Natural killer cell (primary cell): ENCODE results near the gene ERC1. TPM values are rescaled to one million over a fixed set of nuclear protein-coding genes. Genes with fewer than 3 reads are reported as not detected.

Experiments used
- ATAC-seq, 3 donors: fragments of 150-1000 bp in 2 of 3; fragments of 200-7000 bp in 1 of 3; cut with Tn5 transposase; 1 replicate in 1 of 3; 2 replicates in 2 of 3; pipeline ENCODE4 v1.10.0; 2021; ENCODE audit warnings: mild to moderate bottlenecking in 2 of 3, moderate library complexity in 2 of 3
- DNase-seq, 2 donors: peaks; one replicate each; pipeline versions ENCODE4 v3.0.0 to v3.0.0-alpha.2; 2013 to 2021; ENCODE audit warnings: mixed read lengths in 1 of 2
- H3K27ac ChIP-seq: one replicate; pipeline ENCODE4 v1.5.1; 2013; ENCODE audit warnings: mild to moderate bottlenecking, low read length
- H3K27me3 ChIP-seq: one replicate; pipeline ENCODE4 v1.6.1; 2013; ENCODE audit warnings: low read length; ENCODE audit not compliant: control insufficient read depth, insufficient read depth
- H3K36me3 ChIP-seq: one replicate; pipeline ENCODE4 v1.6.1; 2013; ENCODE audit warnings: low read length; ENCODE audit not compliant: control insufficient read depth, insufficient read depth
- H3K4me1 ChIP-seq: one replicate; pipeline ENCODE4 v1.6.1; 2013; ENCODE audit warnings: low read length; ENCODE audit not compliant: control insufficient read depth, insufficient read depth
- H3K4me3 ChIP-seq: one replicate; pipeline ENCODE4 v1.5.1; 2013; ENCODE audit warnings: low read length
- H3K9me3 ChIP-seq: one replicate; pipeline ENCODE4 v1.6.1; 2013; ENCODE audit warnings: low read length; ENCODE audit not compliant: control insufficient read depth, insufficient read depth
- H3K27ac Mint-ChIP-seq, 2 donors: one replicate each; pipeline ENCODE4 v1.8.0; 2022; ENCODE audit warnings: mild to moderate bottlenecking in 2 of 2, mixed read lengths in 2 of 2, moderate library complexity in 1 of 2
- H3K27me3 Mint-ChIP-seq, 2 donors: one replicate each; pipeline ENCODE4 v1.8.0; 2022; ENCODE audit warnings: low read depth in 2 of 2, mixed read lengths in 2 of 2
- H3K36me3 Mint-ChIP-seq: one replicate; pipeline ENCODE4 v1.8.0; 2022; ENCODE audit warnings: mixed read lengths
- H3K4me1 Mint-ChIP-seq, 2 donors: one replicate each; pipeline ENCODE4 v1.8.0; 2022; ENCODE audit warnings: mixed read lengths in 2 of 2
- H3K4me3 Mint-ChIP-seq: one replicate; pipeline ENCODE4 v1.8.0; 2022; ENCODE audit warnings: mild to moderate bottlenecking, moderate library complexity, mixed read lengths
- H3K9me3 Mint-ChIP-seq, 2 donors: one replicate each; pipeline ENCODE4 v1.8.0; 2022; ENCODE audit warnings: mixed read lengths in 2 of 2
- CTCF ChIP-seq: fragments of 200-600 bp; IDR thresholded peaks from one replicate; pipeline ENCODE4 v1.8.0; 2022; ENCODE audit warnings: antibody characterized with exemption
- WGBS: methylation state at CpG from one replicate; pipeline ENCODE4 v1.1.7; 2013; ENCODE audit warnings: missing lambda C conversion rate; ENCODE audit not compliant: insufficient coverage; 5-methylcytosine and 5-hydroxymethylcytosine counted together
- intact Hi-C: fragments of 100-400 bp; cut with micrococcal nuclease; formaldehyde crosslinking; loops from one replicate; pipeline ENCODE4 v1.14.2; 2022
- total RNA-seq, 4 donors: library from RNA; stranded (reverse); fragments of 120-200 nt in 1 of 4; gene quantifications; one replicate each; pipeline versions ENCODE4 v1.2.3 to v1.2.4, GENCODE V29; 2013 to 2022

Gene ERC1
- total RNA-seq, 3 donors from 2014 or later (not counting 1 experiment from before 2014, with no cell fraction given), result 43.5 to 54.0 (median 44.9) TPM

GRCh38 chr12:1217191-1217949 lies 226.3 kb downstream of the ERC1 start:
- no peak overlapping the region for H3K4me3 Mint-ChIP-seq
- Histone ChIP-seq H3K4me3 (no peak overlapping the region), H3K9me3 (no peaks in the 10 kb centered on the region), H3K36me3 (no peaks in the 10 kb centered on the region), H3K27ac (no peak overlapping the region), H3K4me1 (no peaks in the 10 kb centered on the region), H3K27me3 (no peaks in the 10 kb centered on the region)
- WGBS, result 56% methylated on average over 6 of the region's 6 CpGs
- DNase-seq (no peak), ATAC-seq (no peak)
- H3K9me3 Mint-ChIP-seq, result no peaks in the 10 kb centered on the region
- no peaks in the 10 kb centered on the region for H3K4me1 Mint-ChIP-seq
- H3K27me3 Mint-ChIP-seq, result no peaks in the 10 kb centered on the region
- TF ChIP-seq CTCF, result no peak
- H3K36me3 Mint-ChIP-seq, result no peaks in the 10 kb centered on the region
- no peak overlapping the region for H3K27ac Mint-ChIP-seq
- intact Hi-C loops, result no loop called here

GRCh38 chr12:1218369-1218768 lies 227.3 kb downstream of the ERC1 start:
- TF ChIP-seq CTCF, result no peak
- no peaks in the 10 kb centered on the region for H3K36me3 ChIP-seq
- intact Hi-C loops, result no loop called here
- no peak overlapping the region for H3K4me3 Mint-ChIP-seq
- DNase-seq (no peak), ATAC-seq (no peak)
- 82% methylated on average over 2 of the region's 2 CpGs for WGBS
- no peaks in the 10 kb centered on the region for H3K9me3 Mint-ChIP-seq
- H3K4me3 ChIP-seq, result no peak overlapping the region
- H3K4me1 Mint-ChIP-seq, result no peaks in the 10 kb centered on the region
- no peaks in the 10 kb centered on the region for H3K4me1 ChIP-seq
- no peaks in the 10 kb centered on the region for H3K9me3 ChIP-seq
- H3K27me3 Mint-ChIP-seq, result no peaks in the 10 kb centered on the region
- no peaks in the 10 kb centered on the region for H3K27me3 ChIP-seq
- H3K27ac Mint-ChIP-seq, result no peak overlapping the region
- H3K27ac ChIP-seq, result no peak overlapping the region
- no peaks in the 10 kb centered on the region for H3K36me3 Mint-ChIP-seq

GRCh38 chr12:1220127-1221092 lies 229.4 kb downstream of the ERC1 start:
- no peaks in the 10 kb centered on the region for H3K27me3 Mint-ChIP-seq
- no peak for TF ChIP-seq CTCF
- ATAC-seq, result no peak

More at GRCh38 chr12:1220127-1221092, 229.4 kb downstream of the ERC1 start:
- H3K36me3 ChIP-seq, result no peaks in the 10 kb centered on the region
- no peaks in the 10 kb centered on the region for H3K27me3 ChIP-seq
- Mint-ChIP-seq H3K27ac (no peak overlapping the region), H3K4me1 (no peaks in the 10 kb centered on the region), H3K9me3 (no peaks in the 10 kb centered on the region), H3K4me3 (no peak overlapping the region), H3K36me3 (no peaks in the 10 kb centered on the region)
- intact Hi-C loops, result no loop called here
- 94% methylated on average over 6 of the region's 7 CpGs for WGBS
- H3K4me3 ChIP-seq, result no peak overlapping the region
- no peak for DNase-seq
- H3K27ac ChIP-seq, result no peak overlapping the region
- H3K9me3 ChIP-seq, result no peaks in the 10 kb centered on the region
- no peaks in the 10 kb centered on the region for H3K4me1 ChIP-seq
